H9 (cell line): ENCODE measurements around the gene SNRNP40. TPM values are rescaled to one million over a fixed set of nuclear protein-coding genes. Genes with fewer than 3 reads are reported as not detected.

ENCODE experiments used
- DNase-seq: peaks from one replicate; pipeline ENCODE4 v3.0.0-alpha.2; 2017
- H2AFZ ChIP-seq: one replicate; pipeline ENCODE4 v1.6.1; 2013; ENCODE audit warnings: mild to moderate bottlenecking, low read length, control low read depth, moderate library complexity
- H2AK5ac ChIP-seq: 2 replicates; pipeline ENCODE4 v1.6.1; 2013; ENCODE audit warnings: low read length, control low read depth, mixed read lengths; ENCODE audit not compliant: insufficient read length
- H2BK120ac ChIP-seq: one replicate; pipeline ENCODE4 v1.6.1; 2013; ENCODE audit warnings: low read depth, mild to moderate bottlenecking, low read length, control low read depth, inconsistent platforms; ENCODE audit not compliant: poor library complexity, severe bottlenecking
- H2BK12ac ChIP-seq: 2 replicates; pipeline ENCODE4 v1.6.1; 2013; ENCODE audit warnings: low read length, control low read depth, mixed read lengths, low read depth; ENCODE audit not compliant: insufficient read length
- H2BK15ac ChIP-seq: 2 replicates; pipeline ENCODE4 v1.6.1; 2013; ENCODE audit warnings: low read depth, low read length, control low read depth
- H2BK20ac ChIP-seq: one replicate; pipeline ENCODE4 v1.6.1; 2013; ENCODE audit warnings: low read depth, mild to moderate bottlenecking, low read length, control low read depth, inconsistent platforms; ENCODE audit not compliant: poor library complexity, severe bottlenecking
- H2BK5ac ChIP-seq: 2 replicates; pipeline ENCODE4 v1.6.1; 2013; ENCODE audit warnings: low read length, control low read depth, mixed read lengths; ENCODE audit not compliant: insufficient read length
- H3K14ac ChIP-seq: 2 replicates; pipeline ENCODE4 v1.6.1; 2013; ENCODE audit warnings: low read length, control low read depth; ENCODE audit not compliant: insufficient read depth
- H3K18ac ChIP-seq: 2 replicates; pipeline ENCODE4 v1.6.1; 2013; ENCODE audit warnings: low read depth, mild to moderate bottlenecking, mixed read lengths, low read length, control low read depth; ENCODE audit not compliant: insufficient read length
- H3K23ac ChIP-seq: 2 replicates; pipeline ENCODE4 v1.6.1; 2013; ENCODE audit warnings: low read length, control low read depth, mixed read lengths, low read depth; ENCODE audit not compliant: insufficient read length
- H3K23me2 ChIP-seq: 2 replicates; pipeline ENCODE4 v1.6.1; 2013; ENCODE audit warnings: low read depth, mild to moderate bottlenecking, mixed read lengths, low read length, control low read depth; ENCODE audit not compliant: insufficient read length, poor library complexity, severe bottlenecking
- H3K27ac ChIP-seq: 2 replicates; pipeline ENCODE4 v1.5.1; 2013; ENCODE audit warnings: low read length, control low read depth, mixed read lengths, low read depth; ENCODE audit not compliant: insufficient read length
- H3K27me3 ChIP-seq: 2 replicates; pipeline ENCODE4 v1.6.1; 2013; ENCODE audit warnings: low read length, control low read depth, inconsistent platforms; ENCODE audit not compliant: insufficient read depth
- H3K4ac ChIP-seq: 2 replicates; pipeline ENCODE4 v1.6.1; 2013; ENCODE audit warnings: low read depth, mild to moderate bottlenecking, control low read depth, inconsistent platforms, low read length, moderate library complexity
- H3K4me1 ChIP-seq: 2 replicates; pipeline ENCODE4 v1.6.1; 2013; ENCODE audit warnings: low read length, control low read depth, inconsistent platforms; ENCODE audit not compliant: insufficient read depth
- H3K4me2 ChIP-seq: 2 replicates; pipeline ENCODE4 v1.6.1; 2013; ENCODE audit warnings: low read length, control low read depth, mixed read lengths; ENCODE audit not compliant: insufficient read length, insufficient read depth
- H3K56ac ChIP-seq: 2 replicates; pipeline ENCODE4 v1.6.1; 2013; ENCODE audit warnings: low read depth, mild to moderate bottlenecking, mixed read lengths, low read length, control low read depth; ENCODE audit not compliant: insufficient read length
- H3K79me1 ChIP-seq: 2 replicates; pipeline ENCODE4 v1.6.1; 2013; ENCODE audit warnings: low read depth, mild to moderate bottlenecking, moderate library complexity, low read length, control low read depth, inconsistent platforms; ENCODE audit not compliant: insufficient read depth, poor library complexity, severe bottlenecking
- H3K79me2 ChIP-seq: 2 replicates; pipeline ENCODE4 v1.6.1; 2013; ENCODE audit warnings: low read length, control low read depth, inconsistent platforms; ENCODE audit not compliant: insufficient read depth
- H3K9ac ChIP-seq: 2 replicates; pipeline ENCODE4 v1.6.1; 2013; ENCODE audit warnings: low read length, control low read depth, mixed read lengths; ENCODE audit not compliant: insufficient read length; ENCODE audit errors: extremely low read depth
- H3K9me3 ChIP-seq: one replicate; pipeline ENCODE4 v1.6.1; 2013; ENCODE audit warnings: low read depth, low read length, inconsistent platforms; ENCODE audit not compliant: control insufficient read depth
- H3T11ph ChIP-seq: one replicate; pipeline ENCODE4 v1.6.1; 2013; ENCODE audit warnings: mild to moderate bottlenecking, low read length, control low read depth, inconsistent platforms
- H4K20me1 ChIP-seq: one replicate; pipeline ENCODE4 v1.6.1; 2013; ENCODE audit not compliant: control insufficient read depth, insufficient read length, insufficient read depth
- H4K5ac ChIP-seq: 2 replicates; pipeline ENCODE4 v1.6.1; 2013; ENCODE audit warnings: low read depth, mild to moderate bottlenecking, mixed read lengths, low read length, control low read depth; ENCODE audit not compliant: insufficient read length
- H4K8ac ChIP-seq: replicated peaks from 2 replicates; pipeline ENCODE4 v1.6.1; 2013; ENCODE audit warnings: low read length, control low read depth, mixed read lengths, low read depth; ENCODE audit not compliant: insufficient read length
- H4K91ac ChIP-seq: 2 replicates; pipeline ENCODE4 v1.6.1; 2013; ENCODE audit warnings: low read depth, mild to moderate bottlenecking, moderate library complexity, mixed read lengths, low read length, control low read depth; ENCODE audit not compliant: insufficient read length
- H3K27ac Mint-ChIP-seq, 3 experiments: 2 replicates in 2 of 3; 3 replicates in 1 of 3; pipeline ENCODE4 v1.8.0; 2020 to 2021; ENCODE audit warnings: mixed read lengths in 3 of 3, mild to moderate bottlenecking in 1 of 3, moderate library complexity in 1 of 3
- H3K27me3 Mint-ChIP-seq: 2 replicates; pipeline ENCODE4 v1.8.0; 2021; ENCODE audit warnings: low read depth, mild to moderate bottlenecking, moderate library complexity, mixed read lengths
- H3K36me3 Mint-ChIP-seq, 3 experiments: 2 replicates in 2 of 3; 3 replicates in 1 of 3; pipeline ENCODE4 v1.8.0; 2020 to 2021; ENCODE audit warnings: low read depth in 3 of 3, mixed read lengths in 3 of 3; ENCODE audit not compliant: insufficient read depth in 1 of 3
- H3K4me1 Mint-ChIP-seq, 2 experiments: 2 replicates each; pipeline ENCODE4 v1.8.0; 2020; ENCODE audit warnings: mixed read lengths in 2 of 2
- H3K4me3 Mint-ChIP-seq, 2 experiments: 2 replicates in 1 of 2; 3 replicates in 1 of 2; pipeline ENCODE4 v1.8.0; 2020 to 2021; ENCODE audit warnings: mild to moderate bottlenecking in 2 of 2, mixed read lengths in 2 of 2, moderate library complexity in 1 of 2
- H3K9me3 Mint-ChIP-seq, 2 experiments: 2 replicates in 1 of 2; 3 replicates in 1 of 2; pipeline ENCODE4 v1.8.0; 2020; ENCODE audit warnings: mild to moderate bottlenecking in 2 of 2, mixed read lengths in 2 of 2, moderate library complexity in 1 of 2
- WGBS: extraction: QIAGEN DNeasy Blood & Tissue Kit; methylation state at CpG from one replicate; pipeline ENCODE4 v1.1.7; 2013; ENCODE audit warnings: missing lambda C conversion rate, low lambda C conversion rate, mixed read lengths; ENCODE audit not compliant: insufficient read length; ENCODE audit errors: extremely low coverage; 5-methylcytosine and 5-hydroxymethylcytosine counted together
- total RNA-seq: library from RNA; stranded (reverse); gene quantifications from 2 replicates; pipeline ENCODE4 v1.2.1, GENCODE V29; 2021
- TF ChIP-seq, protein P1 (sequence below): fragments of 200-600 bp; sonication (generic); conservative IDR thresholded peaks from 3 replicates; pipeline ENCODE4 v1.8.0; 2021; ENCODE audit warnings: antibody characterized with exemption, mild to moderate bottlenecking

SNRNP40 gene
- total RNA-seq, 1 experiment from 2014 or later = 132 TPM

DNA sequence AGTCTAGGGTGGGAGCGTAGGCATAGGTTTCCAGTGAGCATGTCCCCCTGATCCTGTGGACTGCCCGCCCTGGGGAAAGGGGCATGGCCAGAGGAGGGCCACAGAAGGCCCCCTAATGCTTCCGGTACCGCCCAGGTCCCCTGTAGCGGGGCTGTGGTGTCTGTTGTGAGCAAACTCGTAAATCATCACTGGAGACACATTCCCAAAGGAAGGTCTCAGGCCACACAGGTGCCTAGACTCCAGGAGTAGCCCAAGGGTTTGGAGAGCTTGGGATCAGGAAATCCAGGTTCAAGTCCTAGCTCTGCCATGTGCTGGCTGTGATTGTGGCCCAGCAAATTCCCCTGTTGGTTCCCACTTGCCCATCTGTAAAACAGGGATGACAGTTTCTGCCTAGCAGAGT is 77.1 kb downstream of the SNRNP40 start:
- H2BK15ac ChIP-seq = no peak overlapping the region
- WGBS = no CpG with 5 or more reads among the region's 6 CpGs
- H3K27ac ChIP-seq = no peak overlapping the region
- no peak overlapping the region for H4K8ac ChIP-seq
- H3K23ac ChIP-seq = no peak overlapping the region
- Mint-ChIP-seq H3K4me3 (no peak overlapping the region), H3K4me1 (peaks cover 29 to 34% of the 10 kb centered on the region in 2 experiments), H3K9me3 (no peaks in the 10 kb centered on the region), H3K27me3 (no peaks in the 10 kb centered on the region), H3K27ac (no peak overlapping the region), H3K36me3 (no peaks in the 10 kb centered on the region)
- no peak overlapping the region for H2BK20ac ChIP-seq
- H3K4me1 ChIP-seq = no peaks in the 10 kb centered on the region; the same call in 1 of the 2 replicates
- no peak overlapping the region for H2BK12ac ChIP-seq
- no peak overlapping the region for H3K9ac ChIP-seq
- H3K9me3 ChIP-seq = no peaks in the 10 kb centered on the region
- DNase-seq = no peak
- no peak overlapping the region for H3T11ph ChIP-seq
- TF ChIP-seq, protein P1, sequence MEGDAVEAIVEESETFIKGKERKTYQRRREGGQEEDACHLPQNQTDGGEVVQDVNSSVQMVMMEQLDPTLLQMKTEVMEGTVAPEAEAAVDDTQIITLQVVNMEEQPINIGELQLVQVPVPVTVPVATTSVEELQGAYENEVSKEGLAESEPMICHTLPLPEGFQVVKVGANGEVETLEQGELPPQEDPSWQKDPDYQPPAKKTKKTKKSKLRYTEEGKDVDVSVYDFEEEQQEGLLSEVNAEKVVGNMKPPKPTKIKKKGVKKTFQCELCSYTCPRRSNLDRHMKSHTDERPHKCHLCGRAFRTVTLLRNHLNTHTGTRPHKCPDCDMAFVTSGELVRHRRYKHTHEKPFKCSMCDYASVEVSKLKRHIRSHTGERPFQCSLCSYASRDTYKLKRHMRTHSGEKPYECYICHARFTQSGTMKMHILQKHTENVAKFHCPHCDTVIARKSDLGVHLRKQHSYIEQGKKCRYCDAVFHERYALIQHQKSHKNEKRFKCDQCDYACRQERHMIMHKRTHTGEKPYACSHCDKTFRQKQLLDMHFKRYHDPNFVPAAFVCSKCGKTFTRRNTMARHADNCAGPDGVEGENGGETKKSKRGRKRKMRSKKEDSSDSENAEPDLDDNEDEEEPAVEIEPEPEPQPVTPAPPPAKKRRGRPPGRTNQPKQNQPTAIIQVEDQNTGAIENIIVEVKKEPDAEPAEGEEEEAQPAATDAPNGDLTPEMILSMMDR = no peak
- H3K14ac ChIP-seq = no peak overlapping the region
- no peak overlapping the region for H2BK5ac ChIP-seq
- H3K4me2 ChIP-seq = no peak overlapping the region
- no peaks in the 10 kb centered on the region for H3K27me3 ChIP-seq
- no peak overlapping the region for H3K4ac ChIP-seq
- H4K5ac ChIP-seq = no peak overlapping the region
- H4K20me1 ChIP-seq = no peaks in the 10 kb centered on the region
- H3K79me1 ChIP-seq = no peaks in the 10 kb centered on the region
- no peak overlapping the region for H2AK5ac ChIP-seq
- no peaks in the 10 kb centered on the region for H3K23me2 ChIP-seq
- no peaks in the 10 kb centered on the region; the same call in 1 of the 2 replicates for H3K79me2 ChIP-seq
- no peak overlapping the region for H3K18ac ChIP-seq
- H3K56ac ChIP-seq = no peak overlapping the region
- no peak overlapping the region for H4K91ac ChIP-seq
- H2BK120ac ChIP-seq = no peak overlapping the region
- H2AFZ ChIP-seq = no peak overlapping the region
